Upper lobe of right lung (tissue), 1 donor: ENCODE measurements around the gene MBD4. TPM values are rescaled to one million over a fixed set of nuclear protein-coding genes. Genes with fewer than 3 reads are reported as not detected.
"Not testable (repeated sequence)": the region's sequence is repeated elsewhere in the genome, so short reads cannot be mapped to it uniquely, and the experiment has no call there.

Source experiments
- ATAC-seq: fragments of 200-7000 bp; cut with Tn5 transposase; one replicate; pipeline ENCODE4 v1.9.1; 2020; ENCODE audit warnings: mild to moderate bottlenecking, moderate library complexity
- DNase-seq: peaks from one replicate; pipeline ENCODE4 v3.0.0-alpha.2; 2020
- H3K27ac ChIP-seq: fragments of 200-600 bp; one replicate; pipeline ENCODE4 v1.8.0; 2022
- H3K27me3 ChIP-seq: fragments of 200-600 bp; one replicate; pipeline ENCODE4 v1.8.0; 2022; ENCODE audit warnings: mild to moderate bottlenecking
- H3K36me3 ChIP-seq: fragments of 200-600 bp; one replicate; pipeline ENCODE4 v1.8.0; 2022
- H3K4me1 ChIP-seq: fragments of 200-600 bp; one replicate; pipeline ENCODE4 v1.8.0; 2022
- H3K4me3 ChIP-seq: fragments of 200-600 bp; one replicate; pipeline ENCODE4 v1.8.0; 2022; ENCODE audit warnings: mild to moderate bottlenecking
- H3K9me3 ChIP-seq: fragments of 200-600 bp; one replicate; pipeline ENCODE4 v1.8.0; 2022
- intact Hi-C: fragments of 100-400 bp; cut with DNase I; formaldehyde crosslinking; loops from one replicate; pipeline ENCODE4 v1.11.0; 2022
- long read RNA-seq: library from polyadenylated mRNA; unstranded; transcript quantifications from one replicate; pipeline ENCODE4 v2.0.0, GENCODE V29; 2021
- total RNA-seq: library from RNA; stranded (reverse); fragmentation: NEBNext Ultra II Directional; extraction: Animal tissue kit (Norgen Biotek cat#: 25700); gene quantifications from one replicate; pipeline ENCODE4 v1.2.1, GENCODE V29; 2021
- TF ChIP-seq, protein P1 (sequence below): fragments of 200-600 bp; IDR thresholded peaks from one replicate; pipeline ENCODE4 v1.8.0; 2022; ENCODE audit warnings: antibody characterized with exemption
- donor health status: DM: no; HTN: yes; CAD: no; lungs with severe emphysema.

Gene MBD4
- total RNA-seq: 36.4 TPM
- long read RNA-seq, transcript MBD4-206 (7 exons, 2,194 nt): minor isoform, 6 of 55 reads
- long read RNA-seq, transcript MBD4-203 (8 exons, 2,478 nt): major isoform, 20 of 55 reads
- long read RNA-seq, transcript MBD4-201 (8 exons, 2,470 nt): minor isoform, 10 of 55 reads
- long read RNA-seq, partial matches to known transcripts: 10 of 55 reads
- long read RNA-seq, other reads (novel, unspliced or antisense): 7 of 55 reads

DNA sequence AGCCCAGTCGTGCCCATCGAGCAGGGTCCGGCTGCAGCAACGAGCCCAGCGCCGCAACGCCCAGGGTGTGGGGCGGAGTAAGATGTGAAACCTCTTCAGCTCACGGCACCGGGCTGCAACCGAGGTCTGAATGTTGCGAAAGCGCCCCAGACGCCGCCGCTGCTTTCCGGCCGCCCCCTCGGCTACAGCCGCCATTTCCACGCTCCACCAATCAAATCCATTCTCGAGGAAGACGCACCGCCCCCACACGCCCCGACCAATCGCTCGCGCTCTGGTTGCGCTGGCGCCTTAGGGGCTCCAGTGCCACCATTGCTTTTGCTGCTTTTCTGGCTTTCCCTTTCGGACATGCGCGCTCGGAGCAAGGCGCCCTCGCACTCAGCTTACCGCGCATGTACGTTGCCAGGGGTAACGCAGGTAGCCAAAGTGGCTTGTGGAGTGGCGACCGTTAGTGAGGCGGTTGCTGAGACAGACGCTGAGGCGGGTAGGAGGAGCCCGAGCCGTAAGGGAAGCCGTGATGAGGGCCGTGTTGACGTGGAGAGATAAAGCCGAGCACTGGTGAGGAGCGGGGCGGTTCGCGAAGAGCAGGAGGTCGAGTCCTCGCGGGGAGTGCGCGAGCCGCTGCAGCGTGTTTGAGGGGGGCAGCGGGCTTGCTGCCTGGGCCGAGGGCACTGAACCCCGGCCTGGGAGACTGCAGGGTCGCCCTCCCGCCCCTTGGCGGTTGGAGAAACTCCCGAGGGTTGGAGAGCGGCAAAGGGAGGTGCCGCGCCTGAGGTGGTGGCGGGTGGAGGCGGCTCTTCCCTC is at the start of gene MBD4, which contains the start of gene IFT122:
MBD4 (minus strand) TSS at position 132 of the 801 bp plus-strand sequence; CDS start at position 17, 115 bp downstream.
IFT122 (plus strand) TSS at position 408 of the 801 bp plus-strand sequence; CDS start at position 515, 107 bp downstream.
- peak; percentile 97 for ATAC-seq
- peak; percentile 99 for DNase-seq
- Histone ChIP-seq H3K36me3 (peaks cover 27% of the 10 kb centered on the region), H3K4me1 (peaks cover 46% of the 10 kb centered on the region), H3K27me3 (no peaks in the 10 kb centered on the region), H3K4me3 (peak within 1 kb of the TSS; percentile 89), H3K27ac (peak within 1 kb of the TSS; percentile 94), H3K9me3 (no peaks in the 10 kb centered on the region)
- TF ChIP-seq, protein P1, sequence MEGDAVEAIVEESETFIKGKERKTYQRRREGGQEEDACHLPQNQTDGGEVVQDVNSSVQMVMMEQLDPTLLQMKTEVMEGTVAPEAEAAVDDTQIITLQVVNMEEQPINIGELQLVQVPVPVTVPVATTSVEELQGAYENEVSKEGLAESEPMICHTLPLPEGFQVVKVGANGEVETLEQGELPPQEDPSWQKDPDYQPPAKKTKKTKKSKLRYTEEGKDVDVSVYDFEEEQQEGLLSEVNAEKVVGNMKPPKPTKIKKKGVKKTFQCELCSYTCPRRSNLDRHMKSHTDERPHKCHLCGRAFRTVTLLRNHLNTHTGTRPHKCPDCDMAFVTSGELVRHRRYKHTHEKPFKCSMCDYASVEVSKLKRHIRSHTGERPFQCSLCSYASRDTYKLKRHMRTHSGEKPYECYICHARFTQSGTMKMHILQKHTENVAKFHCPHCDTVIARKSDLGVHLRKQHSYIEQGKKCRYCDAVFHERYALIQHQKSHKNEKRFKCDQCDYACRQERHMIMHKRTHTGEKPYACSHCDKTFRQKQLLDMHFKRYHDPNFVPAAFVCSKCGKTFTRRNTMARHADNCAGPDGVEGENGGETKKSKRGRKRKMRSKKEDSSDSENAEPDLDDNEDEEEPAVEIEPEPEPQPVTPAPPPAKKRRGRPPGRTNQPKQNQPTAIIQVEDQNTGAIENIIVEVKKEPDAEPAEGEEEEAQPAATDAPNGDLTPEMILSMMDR: no peak
- intact Hi-C loops: no loop called here

DNA sequence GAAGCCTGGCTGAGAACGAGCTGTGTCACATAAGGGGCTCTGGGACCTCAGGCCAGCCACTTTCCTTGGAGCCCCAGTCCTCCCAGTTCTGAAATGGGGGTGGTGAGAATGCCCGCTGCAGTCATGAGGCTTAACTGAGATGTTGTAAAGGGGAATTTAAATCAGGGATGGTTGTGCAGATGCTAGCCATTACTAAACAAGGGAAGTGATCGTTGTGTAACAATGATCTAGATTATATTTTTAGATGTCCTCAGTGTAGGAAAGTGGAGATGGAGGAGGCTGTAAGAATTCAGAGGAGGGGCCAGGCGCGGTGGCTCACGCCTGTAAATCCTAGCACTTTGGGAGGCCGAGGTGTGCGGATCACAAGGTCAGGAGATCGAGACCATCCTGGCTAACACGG is 49.5 kb upstream of the MBD4 start:
- DNase-seq, H3K27me3 ChIP-seq, H3K36me3 ChIP-seq, H3K9me3 ChIP-seq, H3K27ac ChIP-seq, H3K4me3 ChIP-seq, intact Hi-C loops: not testable (repeated sequence)
- H3K4me1 ChIP-seq: peaks cover 29% of the 10 kb centered on the region
- ATAC-seq: peak; percentile 6

GRCh38 chr3:129487868-129488335 is 48.2 kb upstream of the MBD4 start:
- DNase-seq, ATAC-seq, H3K4me3 ChIP-seq, H3K36me3 ChIP-seq, H3K9me3 ChIP-seq, H3K27me3 ChIP-seq, intact Hi-C loops: not testable (repeated sequence)
- Histone ChIP-seq H3K4me1 (peaks cover 24% of the 10 kb centered on the region), H3K27ac (peak overlapping the region; percentile 59)

- peaks cover 5% of the 10 kb centered on the region for H3K36me3 ChIP-seq
These were observed 47.6 kb upstream of the MBD4 start for GRCh38 chr3:129487183-129487867.

DNA sequence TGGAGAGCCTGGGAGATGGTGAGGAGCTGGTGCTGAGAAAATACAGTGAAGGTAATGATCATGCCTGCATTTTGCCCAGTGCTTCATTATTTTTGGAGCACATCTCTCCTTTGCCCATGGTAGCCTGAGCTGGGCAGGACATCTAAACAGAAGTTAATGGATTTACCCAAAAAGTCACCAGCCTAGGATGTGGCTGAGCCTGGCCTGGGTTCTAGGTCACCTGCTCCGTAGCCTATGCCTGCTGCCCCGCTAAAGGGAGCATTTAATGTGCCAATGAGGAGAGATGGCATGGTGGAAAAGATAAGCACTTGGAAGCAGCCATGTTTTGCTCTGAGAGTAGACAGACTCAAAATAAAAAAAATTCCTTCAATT is 46.9 kb upstream of the MBD4 start:
- intact Hi-C loops: no loop called here
- TF ChIP-seq, protein P1: no peak
- Histone ChIP-seq H3K27ac (peak overlapping the region; percentile 59), H3K36me3 (peaks cover 5% of the 10 kb centered on the region), H3K9me3 (no peaks in the 10 kb centered on the region), H3K4me1 (peaks cover 30% of the 10 kb centered on the region), H3K4me3 (no peak overlapping the region), H3K27me3 (no peaks in the 10 kb centered on the region)
- ATAC-seq (no peak), DNase-seq (no peak)

More at GRCh38 chr3:129487183-129487867, 47.6 kb upstream of the MBD4 start:
- Histone ChIP-seq H3K9me3 (no peaks in the 10 kb centered on the region), H3K4me3 (no peak overlapping the region), H3K27me3 (no peaks in the 10 kb centered on the region), H3K27ac (peak overlapping the region; percentile 59), H3K4me1 (peaks cover 24% of the 10 kb centered on the region)
- DNase-seq (no peak), ATAC-seq (no peak)
- intact Hi-C loops: no loop called here
- TF ChIP-seq, protein P1: no peak

GRCh38 chr3:129485721-129486663 is 46.2 kb upstream of the MBD4 start:
- Histone ChIP-seq H3K4me3 (no peak overlapping the region), H3K9me3 (no peaks in the 10 kb centered on the region), H3K27me3 (no peaks in the 10 kb centered on the region), H3K4me1 (peaks cover 34% of the 10 kb centered on the region), H3K36me3 (peaks cover 5% of the 10 kb centered on the region), H3K27ac (peak overlapping the region; percentile 59)
- peak; percentile 69 for ATAC-seq
- intact Hi-C loops: no loop called here
- peak; percentile 87 for DNase-seq
- TF ChIP-seq, protein P1: no peak

- H3K4me1 ChIP-seq: peaks cover 29% of the 10 kb centered on the region
These were observed 45.4 kb upstream of the MBD4 start for GRCh38 chr3:129485146-129485545.

More at GRCh38 chr3:129485146-129485545, 45.4 kb upstream of the MBD4 start:
- H3K27ac ChIP-seq: peak overlapping the region; percentile 59
- intact Hi-C loops, H3K9me3 ChIP-seq, H3K4me3 ChIP-seq, H3K27me3 ChIP-seq, H3K36me3 ChIP-seq, ATAC-seq, DNase-seq: not testable (repeated sequence)
